GM12878 (cell line): ENCODE data around the gene NRG2. TPM values are rescaled to one million over a fixed set of nuclear protein-coding genes. Genes with fewer than 3 reads are reported as not detected.

Experiments used
- ATAC-seq: fragments of 200-7000 bp; cut with Tn5 transposase; 3 replicates; pipeline ENCODE4 v1.9.1; 2020; ENCODE audit warnings: mild to moderate bottlenecking, moderate library complexity
- BruUV-seq: library from RNA; stranded (reverse); fragments of 400-500 nt; replicated peaks from 2 replicates; lab custom pipeline; 2021; lab: Mats Ljungman, UMichigan
- CTCF ChIA-PET: fragments of 300-600 bp; sonication (Branson Sonifier 250); formaldehyde crosslinking; extraction: SDS; loops from one replicate; lab custom pipeline; 2021; ENCODE audit warnings: inconsistent platforms; lab: Yijun Ruan, JAX
- POLR2A ChIA-PET: fragments of 350-600 bp; formaldehyde crosslinking; extraction: SDS; loops from one replicate; lab custom pipeline; 2021; ENCODE audit warnings: inconsistent platforms; lab: Charles Lee
- RAD21 ChIA-PET: fragments of 300-600 bp; sonication (Branson Sonifier 250); formaldehyde crosslinking; loops from one replicate; lab custom pipeline; 2023; ENCODE audit warnings: antibody characterized with exemption; ENCODE audit not compliant: unreplicated experiment; lab: Charles Lee
- SMC1A ChIA-PET: fragments of 300-600 bp; sonication (Branson Sonifier 250); formaldehyde crosslinking; loops from one replicate; lab custom pipeline; 2023; ENCODE audit not compliant: unreplicated experiment, uncharacterized antibody; lab: Charles Lee
- DNase-seq: peaks from one replicate; pipeline ENCODE4 v3.0.0-alpha.2; 2011; ENCODE audit warnings: low read depth, low spot score
- FAIRE-seq: peaks from 3 replicates; lab custom pipeline; 2011; peaks lifted over from hg19 to GRCh38; lab: Jason Lieb, UNC
- H2AFZ ChIP-seq: 2 replicates; pipeline ENCODE4 v1.6.0; 2011; ENCODE audit warnings: low read depth, low read length, control low read depth; ENCODE audit not compliant: control insufficient read depth
- H3K27ac ChIP-seq: 2 replicates; pipeline ENCODE4 v1.5.1; 2011; ENCODE audit warnings: control low read depth; ENCODE audit not compliant: control insufficient read depth, insufficient read depth
- H3K27me3 ChIP-seq, 2 experiments: replicated peaks in 1 of 2; 2 replicates each; pipeline versions ENCODE4 v1.6.0 to v1.6.1; 2011; ENCODE audit warnings: low read length in 1 of 2; ENCODE audit not compliant: control insufficient read depth in 2 of 2, insufficient read depth in 2 of 2
- H3K36me3 ChIP-seq, 2 experiments: 2 replicates each; pipeline ENCODE4 v1.5.1; 2011; ENCODE audit warnings: low read length in 1 of 2; ENCODE audit not compliant: control insufficient read depth in 2 of 2, insufficient read depth in 2 of 2
- H3K4me1 ChIP-seq: 2 replicates; pipeline ENCODE4 v1.6.1; 2011; ENCODE audit warnings: mild to moderate bottlenecking, low read length, moderate library complexity, mixed read lengths; ENCODE audit not compliant: control insufficient read depth, insufficient read depth
- H3K4me2 ChIP-seq: 2 replicates; pipeline ENCODE4 v1.6.0; 2011; ENCODE audit warnings: control low read depth; ENCODE audit not compliant: control insufficient read depth, insufficient read depth
- H3K4me3 ChIP-seq: fragments of 200-600 bp; sonication (generic); 2 replicates; pipeline ENCODE4 v1.5.1; 2016
- H3K79me2 ChIP-seq: 2 replicates; pipeline ENCODE4 v1.6.0; 2011; ENCODE audit warnings: low read length; ENCODE audit not compliant: control insufficient read depth, insufficient read depth
- H3K9ac ChIP-seq: 2 replicates; pipeline ENCODE4 v1.8.0; 2011; ENCODE audit warnings: low read length, control low read depth, mixed read lengths; ENCODE audit not compliant: control insufficient read depth, insufficient read depth
- H3K9me3 ChIP-seq: replicated peaks from 3 replicates; pipeline ENCODE4 v1.5.1; 2011; ENCODE audit warnings: mild to moderate bottlenecking, low read length; ENCODE audit not compliant: control insufficient read depth, insufficient read depth
- H4K20me1 ChIP-seq: 2 replicates; pipeline ENCODE4 v1.6.0; 2011; ENCODE audit not compliant: control insufficient read depth, insufficient read depth
- ATF2 ChIP-seq: IDR thresholded peaks from 2 replicates; pipeline ENCODE4 v1.6.1; 2012; ENCODE audit warnings: low read length, inconsistent platforms
- NR2C2 ChIP-seq: IDR thresholded peaks from 2 replicates; pipeline ENCODE4 v1.6.1; 2011; ENCODE audit warnings: borderline replicate concordance, low read depth; ENCODE audit not compliant: control insufficient read depth, insufficient read length
- POU2F2 ChIP-seq: IDR thresholded peaks from 3 replicates; pipeline ENCODE4 v1.6.1; 2011; ENCODE audit warnings: low read depth, mild to moderate bottlenecking, low read length, borderline replicate concordance
- SP1 ChIP-seq: IDR thresholded peaks from one replicate; pipeline ENCODE4 v1.6.1; 2011; ENCODE audit warnings: low read depth, low read length
- TBL1XR1 ChIP-seq: IDR thresholded peaks from 2 replicates; pipeline ENCODE4 v1.6.1; 2012; ENCODE audit warnings: low read depth, low read length, improper control_type of control experiment
- WGBS: methylation state at CpG from one replicate; pipeline ENCODE4 v1.1.6; 2016; ENCODE audit warnings: low lambda C conversion rate; ENCODE audit not compliant: insufficient replicate concordance, insufficient coverage; ENCODE audit errors: missing lambda C conversion rate; 5-methylcytosine and 5-hydroxymethylcytosine counted together
- in situ Hi-C: fragments of 300-500 bp; cut with MboI; formaldehyde crosslinking; loops from 9 replicates; pipeline ENCODE4 v1.14.3; 2018; ENCODE audit warnings: mixed read lengths
- intact Hi-C: fragments of 100-400 bp; cut with micrococcal nuclease; formaldehyde crosslinking; loops from one replicate; pipeline ENCODE4 v1.14.2; 2022; ENCODE audit not compliant: unreplicated experiment
- polyA plus RNA-seq, 11 experiments: library from polyadenylated mRNA; depleted of rRNA in 4 of 11; unstranded in 6 of 11; stranded (reverse) in 5 of 11; fragments of >200 nt; fragmentation: Nextera tagmentation in 4 of 11; fragmentation: Illumina TruSeq in 1 of 11; extraction: Ambion mirVana in 4 of 11; extraction: Trizol in 1 of 11; gene quantifications; 1 replicate in 1 of 11; 2 replicates in 10 of 11; pipeline versions ENCODE4 v1.2.1 to v1.2.3, GENCODE V29; 2011 to 2016; ENCODE audit warnings: inconsistent platforms in 2 of 11, missing spikeins in 2 of 11, low read depth in 1 of 11
- total RNA-seq, 4 experiments: library from RNA; depleted of rRNA in 3 of 4; stranded (reverse); fragments of >200 nt in 3 of 4; fragmentation: Illumina TruSeq in 1 of 4; extraction: Trizol in 1 of 4; gene quantifications; 2 replicates each; pipeline versions ENCODE4 v1.2.1 to v1.2.3, GENCODE V29; 2013 to 2021

The NRG2 gene
- total and polyA plus RNA-seq, 10 of the 15 experiments (the other 5 are each of a cell fraction or from before 2014, with no cell fraction given): 0.10 to 21.7 (median 9.6) TPM

GRCh38 chr5:139886213-139886612 lies 156.9 kb downstream of the NRG2 start:
- peaks cover 0 to 5% of the 10 kb centered on the region in 2 experiments; a peak in 3 of 4 replicates for H3K36me3 ChIP-seq
- H3K4me1 ChIP-seq: peaks cover 4% of the 10 kb centered on the region; the same call in 1 of the 2 replicates
- intact Hi-C loops (no loop called here), in situ Hi-C loops (no loop called here)
- TF ChIP-seq POU2F2: 0 out of 3 replicates have a peak, but pooled peaks have one; percentile 23
- no peak for TF ChIP-seq ATF2
- no peaks in the 10 kb centered on the region for H3K79me2 ChIP-seq
- DNase-seq (no peak), FAIRE-seq (no peak), ATAC-seq (peak; percentile 56)
- no peaks in the 10 kb centered on the region for H4K20me1 ChIP-seq
- H3K27ac ChIP-seq: no peak overlapping the region
- ChIA-PET POLR2A (interaction anchor here (0.5 kb wide), 1 partner anchor 118 kb away, joined by 5 read pairs; no protein-coding TSS in a partner anchor), SMC1A (interaction anchor here (1.3 kb wide), 1 partner anchor 83 kb away, joined by 4 read pairs; no protein-coding TSS in a partner anchor), CTCF (interaction anchor here (8.4 kb wide), 1 partner anchor 83 kb away, joined by 50 read pairs; no protein-coding TSS in a partner anchor), RAD21 (interaction anchor here (1.1 kb wide), 1 partner anchor 99 kb away, joined by 3 read pairs; no protein-coding TSS in a partner anchor)
- no peak overlapping the region for H3K4me3 ChIP-seq
- 0% methylated on average over 2 of the region's 2 CpGs for WGBS
- no peak overlapping the region for H2AFZ ChIP-seq
- H3K4me2 ChIP-seq: no peak overlapping the region
- BruUV-seq: no TSS peak
- no peak overlapping the region for H3K9ac ChIP-seq
- no peaks in the 10 kb centered on the region for H3K9me3 ChIP-seq
- no peaks in the 10 kb centered on the region for H3K27me3 ChIP-seq

- CTCF ChIA-PET: interaction anchor here (8.4 kb wide), 1 partner anchor 83 kb away, joined by 50 read pairs; no protein-coding TSS in a partner anchor
- WGBS: 46% methylated on average over 4 of the region's 4 CpGs
- SMC1A ChIA-PET: no interaction called here
Measured at GRCh38 chr5:139885857-139886208, 157.3 kb downstream of the NRG2 start.

More at GRCh38 chr5:139885857-139886208, 157.3 kb downstream of the NRG2 start:
- Histone ChIP-seq H3K4me2 (no peak overlapping the region), H3K4me1 (peaks cover 4% of the 10 kb centered on the region; the same call in 1 of the 2 replicates), H3K9ac (no peak overlapping the region), H3K79me2 (no peaks in the 10 kb centered on the region), H3K27me3 (no peaks in the 10 kb centered on the region), H3K4me3 (no peak overlapping the region)
- ATAC-seq: no peak
- FAIRE-seq: no peak
- no peak for TF ChIP-seq SP1
- TF ChIP-seq TBL1XR1: no peak
- no peak for TF ChIP-seq NR2C2
- TF ChIP-seq, all 136 proteins: peak for 0
- H3K27ac ChIP-seq: no peak overlapping the region
- no peaks in the 10 kb centered on the region for H3K9me3 ChIP-seq
- RAD21 ChIA-PET: interaction anchor here (1.1 kb wide), 2 partner anchors 83 to 99 kb away, joined by 3 read pairs; no protein-coding TSS in a partner anchor
- intact Hi-C loops (no loop called here), in situ Hi-C loops (no loop called here)
- peaks cover under 1 to 5% of the 10 kb centered on the region in 2 experiments; a peak in 3 of 4 replicates for H3K36me3 ChIP-seq
- DNase-seq: no peak
- H4K20me1 ChIP-seq: no peaks in the 10 kb centered on the region
- no peak overlapping the region for H2AFZ ChIP-seq
- BruUV-seq: no TSS peak
- POLR2A ChIA-PET: no interaction called here
